Ecto neural progenitor cell (in vitro differentiated cells): Measurements from ENCODE around the gene CDH26.

Experiments
- DNase-seq: peaks from one replicate; pipeline ENCODE4 v3.0.0-alpha.2; 2018; ENCODE audit warnings: low spot score

CDH26 gene

DNA sequence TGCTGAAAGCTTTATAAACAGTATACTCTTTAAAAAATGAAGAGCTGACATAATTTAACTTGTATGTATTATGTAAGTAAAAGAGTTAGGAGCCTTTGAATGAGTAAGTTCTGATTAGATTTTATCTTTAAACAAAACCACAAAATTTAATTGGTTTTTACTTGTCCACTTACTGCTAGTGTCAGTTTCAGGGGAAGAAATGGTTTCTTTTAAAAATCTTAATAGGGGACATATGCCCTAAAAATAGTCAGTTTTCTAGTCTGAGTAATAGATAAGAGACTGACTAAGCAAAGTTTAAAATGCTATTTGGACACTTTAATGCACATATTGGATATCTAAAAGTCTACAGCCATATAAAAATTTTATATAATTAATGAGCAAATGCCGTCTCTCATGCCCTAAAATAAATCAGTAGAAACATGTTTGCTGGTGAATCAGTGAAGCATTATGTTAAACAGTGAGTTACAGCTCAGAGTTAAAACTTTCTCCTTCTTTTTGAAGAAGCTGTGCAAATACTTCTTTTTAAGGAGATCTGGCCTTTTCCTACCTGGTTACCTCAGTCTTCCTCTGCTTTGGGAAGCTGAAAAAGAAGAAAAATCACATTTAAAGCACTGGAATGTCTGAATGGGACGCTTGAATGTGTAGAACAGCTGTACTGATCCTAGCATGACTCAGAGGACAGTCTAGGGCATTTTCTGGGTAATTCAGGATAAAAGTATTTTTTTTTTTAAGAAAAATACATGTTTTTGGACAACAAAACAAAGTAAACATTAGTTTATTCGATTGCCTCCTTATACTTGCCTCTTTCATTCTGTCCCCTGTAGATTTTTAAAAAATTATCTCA is 55.3 kb downstream of the CDH26 start:
- DNase-seq = no peak

DNA sequence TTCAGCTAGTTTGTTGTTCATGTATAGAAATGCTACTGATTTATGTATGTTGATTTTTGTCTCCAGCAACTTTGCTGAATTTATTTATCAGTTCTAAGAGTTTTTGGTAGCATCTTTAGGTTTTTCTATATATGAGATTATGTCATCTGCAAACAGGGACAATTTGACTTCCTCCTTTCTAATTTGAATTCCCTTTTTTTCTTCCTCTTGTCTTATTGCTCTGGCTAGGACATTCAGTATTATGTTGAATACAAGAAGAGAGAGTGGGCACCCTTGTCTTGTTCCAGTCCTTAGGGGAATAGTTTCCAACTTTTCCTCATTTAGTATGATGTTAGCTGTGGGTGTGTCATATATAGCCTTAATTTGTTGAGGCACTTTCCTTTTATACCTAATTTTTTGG is 58.2 kb downstream of the CDH26 start:
- DNase-seq = no peak

DNA sequence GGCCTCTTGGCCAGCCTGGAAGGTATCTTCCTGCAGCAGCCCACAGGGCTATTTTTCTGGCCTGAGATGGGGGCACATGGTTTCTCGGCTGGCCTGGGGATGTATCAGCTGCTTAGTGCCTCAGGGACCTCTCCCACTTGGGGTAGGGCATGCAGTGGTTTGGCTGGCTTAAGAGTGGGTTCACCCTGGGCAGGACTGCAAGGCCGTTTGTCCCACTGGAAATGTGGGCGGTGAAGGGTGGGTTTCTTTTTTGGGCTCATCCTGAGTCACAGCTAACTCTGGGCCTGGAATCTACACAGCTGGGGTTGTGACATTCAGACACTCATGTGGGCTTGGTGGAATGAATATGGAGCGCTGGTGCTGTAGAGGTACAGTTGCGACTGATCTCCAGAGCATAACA is 62.0 kb downstream of the CDH26 start:
- no peak for DNase-seq

- no peak for DNase-seq
Observed at GRCh38 chr20:60021104-60021503, 62.9 kb downstream of the CDH26 start.

GRCh38 chr20:60022849-60023248 is 64.6 kb downstream of the CDH26 start:
- no peak for DNase-seq

DNA sequence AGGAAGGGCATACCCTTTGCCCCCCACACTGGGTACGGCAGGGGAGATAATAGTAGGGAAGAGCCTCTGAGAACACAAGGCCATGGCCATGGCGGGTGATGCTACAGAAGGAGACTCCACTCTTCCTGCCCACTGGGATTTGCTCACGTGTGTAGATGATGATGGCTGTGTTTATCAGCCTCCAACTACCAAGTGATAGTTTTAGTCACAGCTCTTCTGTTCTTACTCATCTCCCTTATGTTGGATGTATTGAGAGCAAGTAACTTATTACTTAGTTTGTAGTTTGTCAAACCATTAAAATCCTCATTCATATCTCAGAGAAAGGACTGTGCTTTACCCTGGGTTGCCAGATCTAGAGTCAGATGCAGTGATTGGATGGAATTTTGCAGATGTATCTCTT is 66.0 kb downstream of the CDH26 start:
- DNase-seq = no peak

- no peak for DNase-seq
Observed at GRCh38 chr20:60024801-60025200, 66.6 kb downstream of the CDH26 start.

GRCh38 chr20:60026010-60026409 is 67.8 kb downstream of the CDH26 start:
- DNase-seq = no peak

DNA sequence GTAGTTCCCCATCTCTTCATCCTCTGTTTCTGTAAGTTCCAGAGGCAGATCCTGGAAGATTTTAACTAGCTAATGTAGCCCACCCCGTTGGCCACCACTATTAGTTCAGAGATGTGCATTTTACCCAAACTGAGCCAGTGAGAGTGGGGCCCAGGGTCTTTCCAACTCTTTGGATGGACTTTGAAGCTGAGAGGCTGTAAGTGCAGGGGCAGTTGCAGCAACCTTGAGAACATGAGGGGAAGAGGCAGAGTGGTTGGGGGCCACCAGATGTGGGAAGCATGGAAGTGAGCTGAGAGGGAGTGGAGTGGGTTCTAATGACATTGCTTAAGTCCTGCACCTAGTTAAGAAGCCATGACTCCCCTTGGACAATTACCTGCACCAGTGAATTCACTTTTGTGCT is 72.2 kb downstream of the CDH26 start:
- no peak for DNase-seq

- DNase-seq = no peak
Observed at GRCh38 chr20:60031107-60031506, 72.9 kb downstream of the CDH26 start.

DNA sequence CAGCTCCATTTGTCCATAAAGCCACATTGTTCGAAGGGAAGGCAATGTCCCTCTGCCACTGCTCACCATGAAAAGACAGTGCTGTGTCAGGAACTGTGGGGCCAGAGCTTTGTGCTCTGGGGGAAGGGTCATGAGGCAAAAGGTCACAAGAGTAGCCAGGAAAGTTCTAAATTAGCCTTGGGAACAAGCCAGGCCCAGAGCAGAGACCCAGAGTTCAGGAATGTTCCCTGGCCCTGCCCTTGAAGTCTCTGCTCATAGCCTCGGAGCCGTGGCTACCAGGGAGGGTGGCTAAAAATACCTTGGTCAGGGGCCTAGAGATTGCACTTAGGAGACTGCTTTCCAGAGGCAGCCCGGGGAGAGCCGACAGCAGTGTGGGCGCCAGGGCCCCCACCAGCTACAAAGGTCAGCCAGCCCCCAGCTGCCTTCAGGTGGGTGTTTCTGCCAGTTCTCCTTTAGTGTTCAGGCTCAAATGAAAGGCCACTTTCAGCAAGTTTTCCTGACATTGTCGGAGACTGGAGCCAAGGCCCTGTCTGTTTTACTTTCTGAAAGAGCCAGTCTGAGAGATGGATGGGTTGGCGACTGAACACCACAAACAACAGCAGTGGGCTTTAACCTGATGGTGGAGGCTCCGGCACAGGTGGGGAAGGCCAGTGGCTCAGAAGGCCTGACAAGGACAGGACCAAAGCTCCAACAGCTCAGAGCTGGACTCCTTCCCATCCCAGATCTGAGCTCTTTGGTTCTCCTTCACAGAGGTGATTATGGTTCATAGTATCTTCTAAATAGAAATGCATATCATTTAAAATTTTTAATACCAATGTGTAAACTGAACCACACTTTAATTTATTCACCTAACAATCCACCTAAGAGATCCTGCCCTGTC is 76.2 kb downstream of the CDH26 start:
- no peak for DNase-seq

- no peak for DNase-seq
Observed at GRCh38 chr20:60035486-60035885, 77.3 kb downstream of the CDH26 start.

DNA sequence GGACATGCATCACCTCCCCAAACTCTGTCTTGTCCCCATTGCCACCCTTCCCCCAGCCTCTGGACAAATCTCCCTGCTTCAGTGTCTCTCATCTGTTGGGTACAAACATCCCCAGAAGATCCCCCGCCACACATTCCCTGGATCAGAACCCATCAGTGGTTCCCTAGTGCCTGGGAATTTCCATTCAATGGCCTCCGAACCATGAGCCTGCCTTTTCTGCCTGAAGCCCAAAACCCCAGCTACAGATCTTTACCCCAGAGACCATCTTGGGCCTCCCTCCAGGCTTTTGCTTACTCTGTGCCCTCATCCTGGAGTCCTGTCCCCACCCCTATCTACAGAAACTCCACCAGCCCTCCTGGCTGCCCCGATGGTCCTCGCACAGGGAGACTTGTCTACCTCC is 78.1 kb downstream of the CDH26 start:
- DNase-seq = no peak

DNA sequence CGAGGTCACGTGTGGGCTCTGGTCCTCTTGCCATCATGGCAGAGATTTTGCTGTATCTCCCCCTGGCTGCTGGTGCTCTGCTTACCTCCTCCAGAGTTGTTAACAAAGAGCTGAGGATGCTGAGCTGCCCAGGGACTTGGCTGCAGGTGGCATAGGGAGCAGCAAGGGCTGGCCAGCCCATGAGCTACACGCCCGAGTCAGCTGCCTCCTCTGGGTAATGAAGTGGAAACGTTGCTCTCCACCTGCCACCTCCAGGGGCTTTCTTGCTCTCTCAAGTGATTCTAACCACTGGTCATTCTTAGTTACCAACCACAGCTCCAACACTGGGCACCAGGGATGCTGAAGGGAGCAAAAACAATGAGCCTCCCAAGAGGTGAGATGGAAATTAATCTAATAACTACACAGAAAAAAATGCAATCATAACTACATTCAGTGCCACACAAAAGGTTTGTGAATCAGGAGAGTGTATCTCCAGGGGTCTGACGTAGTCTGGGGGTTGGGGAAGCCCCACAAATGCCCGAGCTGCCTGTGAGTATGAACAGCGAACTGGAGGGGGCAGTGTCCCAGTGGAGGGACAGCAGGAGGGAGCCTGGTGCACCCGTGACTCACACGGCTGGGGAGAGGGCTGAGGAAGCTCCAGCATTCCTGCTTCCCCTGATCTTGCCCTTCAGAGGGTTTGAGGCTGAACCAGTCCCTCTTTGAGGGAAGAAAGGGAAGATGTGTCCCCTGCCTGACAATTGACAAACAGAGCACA is 78.7 kb downstream of the CDH26 start:
- DNase-seq = no peak

- DNase-seq = no peak
Observed at GRCh38 chr20:60038400-60039008, 80.3 kb downstream of the CDH26 start.

DNA sequence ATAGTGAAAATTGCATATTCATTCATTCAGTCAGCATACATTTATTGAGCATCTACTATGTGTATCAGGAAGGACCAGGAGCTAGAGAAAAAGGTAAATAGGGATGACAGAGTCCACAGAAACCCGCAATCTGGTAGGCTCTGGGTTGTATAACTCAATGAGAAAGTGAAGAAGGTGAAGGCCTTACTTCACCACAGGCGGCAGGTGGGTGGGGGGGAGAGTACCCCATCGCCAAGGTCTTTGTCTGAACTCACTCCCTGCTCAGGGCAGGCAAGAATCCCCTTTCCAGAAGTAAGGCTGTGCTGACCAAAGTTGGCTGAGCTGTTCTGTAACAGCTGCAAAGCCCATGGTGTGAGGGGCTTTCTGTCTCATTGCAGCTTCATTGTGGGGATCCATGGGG is 81.3 kb downstream of the CDH26 start:
- peak; percentile 14 for DNase-seq

DNA sequence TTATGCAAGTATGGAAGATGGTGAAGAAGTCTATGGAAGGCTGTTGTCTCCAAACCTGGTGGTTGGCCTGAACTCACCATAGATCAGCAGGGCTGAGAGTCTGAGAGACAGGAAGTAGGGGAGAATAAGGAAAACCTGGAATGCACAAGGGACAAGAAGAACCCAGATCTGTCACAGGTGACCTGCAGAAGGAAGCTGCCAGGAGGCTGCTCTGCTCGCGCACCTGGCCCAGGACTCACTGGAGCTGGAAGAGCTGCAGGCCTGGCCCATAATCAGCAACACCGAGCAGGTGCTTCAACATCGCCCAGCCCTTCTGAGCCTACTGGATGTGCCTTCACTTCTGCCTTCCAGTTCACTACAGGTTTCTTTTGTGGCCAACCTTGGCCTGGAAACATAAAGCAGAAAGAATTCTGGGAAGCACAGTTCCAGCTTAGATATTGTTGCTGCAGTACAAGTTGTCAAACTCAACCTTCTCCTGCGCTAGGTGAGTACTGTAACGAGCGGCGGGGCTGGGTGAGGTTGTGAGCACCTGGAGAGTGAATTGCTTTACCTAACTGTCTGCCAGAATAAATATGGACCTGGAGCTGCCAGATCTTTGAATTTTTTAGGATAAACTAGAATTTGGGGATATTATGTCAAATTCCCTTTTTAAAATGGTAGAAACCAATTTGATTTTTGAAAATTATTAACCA is 82.4 kb downstream of the CDH26 start:
- peak; percentile 16 for DNase-seq

DNA sequence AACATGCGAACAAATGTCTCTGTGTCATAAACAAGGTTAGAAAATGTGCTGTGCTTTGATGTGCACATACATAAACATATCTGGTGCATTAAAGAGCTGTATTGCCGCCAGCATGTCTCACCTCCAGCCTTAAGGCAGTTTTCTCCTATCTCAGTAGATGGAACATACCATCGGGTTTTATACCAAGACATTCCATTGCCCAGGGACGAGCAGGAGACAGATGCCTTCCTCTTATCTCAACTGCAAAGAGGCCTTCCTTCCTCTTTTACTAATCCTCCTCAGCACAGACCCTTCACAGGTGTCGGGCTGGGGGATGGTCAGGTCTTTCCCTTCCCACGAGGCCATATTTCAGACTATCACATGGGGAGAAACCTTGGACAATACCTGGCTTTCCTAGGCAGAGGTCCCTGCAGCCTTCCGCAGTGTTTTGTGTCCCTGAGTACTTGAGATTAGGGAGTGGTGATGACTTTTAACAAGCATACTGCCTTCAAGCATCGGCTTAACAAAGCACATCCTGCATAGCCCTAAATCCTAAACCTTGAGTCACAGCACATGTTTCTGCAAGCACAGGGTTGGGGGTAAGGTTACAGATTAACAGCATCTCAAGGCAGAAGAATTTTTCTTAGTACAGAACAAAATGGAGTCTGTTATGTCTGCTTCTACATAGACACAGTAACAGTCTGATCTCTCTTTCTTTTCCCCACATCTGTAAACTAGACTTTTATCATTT is 83.4 kb downstream of the CDH26 start:
- DNase-seq = peak; percentile 22

DNA sequence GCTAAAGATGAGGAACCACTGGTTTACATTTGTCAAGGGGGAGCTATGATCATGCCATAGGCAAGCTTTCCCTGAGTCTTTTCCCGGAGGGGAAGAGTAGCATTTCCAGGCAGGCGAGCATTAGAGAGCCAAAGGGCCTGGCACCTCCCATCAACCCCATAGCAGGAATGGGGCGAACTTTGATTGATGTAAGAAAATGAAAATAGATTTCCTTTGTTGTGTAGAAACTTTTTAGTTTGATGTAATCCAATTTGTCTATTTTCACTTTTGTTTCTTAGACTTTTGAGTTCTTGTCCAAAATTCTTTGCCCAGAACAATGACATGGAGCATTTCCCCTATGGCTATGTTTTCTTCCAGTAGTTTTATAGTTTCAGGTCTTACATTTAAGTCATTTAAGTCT is 85.2 kb downstream of the CDH26 start:
- DNase-seq = no peak

DNA sequence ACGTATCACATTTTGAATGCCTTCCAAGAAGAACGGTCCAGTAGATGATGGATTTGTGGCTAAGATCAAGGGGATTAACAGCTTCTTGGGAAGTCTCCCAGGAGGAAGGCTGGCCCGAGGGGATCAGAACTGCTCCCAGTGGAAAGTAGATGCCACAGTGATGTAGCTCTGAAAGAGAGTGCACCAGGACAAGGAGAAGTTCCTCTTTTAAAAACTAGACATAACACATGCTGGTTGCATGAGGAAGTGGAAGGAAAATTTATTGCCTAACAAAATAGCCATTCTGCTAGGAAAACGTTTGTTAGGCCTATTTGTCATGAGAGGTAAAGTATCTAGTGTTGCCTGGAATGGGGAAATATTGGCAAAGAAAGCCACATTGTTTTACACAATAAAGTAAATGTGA is 87.8 kb downstream of the CDH26 start:
- no peak for DNase-seq

DNA sequence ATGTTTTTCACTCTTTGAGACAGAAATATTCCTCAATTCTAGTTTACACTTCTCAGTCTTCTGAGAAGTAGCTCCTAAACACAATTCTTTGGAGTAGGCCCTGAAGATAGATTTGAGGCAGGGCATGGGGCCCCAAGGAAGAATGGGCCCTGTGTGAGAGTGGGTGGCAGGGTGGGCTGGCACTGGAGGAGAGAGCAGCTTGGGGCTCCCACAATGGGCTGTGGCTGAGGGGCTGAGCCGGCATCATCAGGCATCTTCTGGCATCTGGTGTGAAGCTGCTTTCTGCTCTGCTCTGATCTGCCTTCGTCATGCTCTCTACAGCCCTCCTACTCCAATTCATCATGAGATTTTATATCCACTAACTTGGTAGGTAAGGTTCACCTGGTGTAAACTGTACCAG is 88.2 kb downstream of the CDH26 start:
- DNase-seq = no peak
